GM21825 (cell line): ENCODE data around the gene SLC25A34.

Source experiments
- ATAC-seq: cut with Tn5 transposase; IDR thresholded peaks from one replicate; pipeline ENCODE4 v1.9.1; 2021; ENCODE audit warnings: mild to moderate bottlenecking, moderate library complexity; ENCODE audit not compliant: unreplicated experiment

SLC25A34 gene

DNA sequence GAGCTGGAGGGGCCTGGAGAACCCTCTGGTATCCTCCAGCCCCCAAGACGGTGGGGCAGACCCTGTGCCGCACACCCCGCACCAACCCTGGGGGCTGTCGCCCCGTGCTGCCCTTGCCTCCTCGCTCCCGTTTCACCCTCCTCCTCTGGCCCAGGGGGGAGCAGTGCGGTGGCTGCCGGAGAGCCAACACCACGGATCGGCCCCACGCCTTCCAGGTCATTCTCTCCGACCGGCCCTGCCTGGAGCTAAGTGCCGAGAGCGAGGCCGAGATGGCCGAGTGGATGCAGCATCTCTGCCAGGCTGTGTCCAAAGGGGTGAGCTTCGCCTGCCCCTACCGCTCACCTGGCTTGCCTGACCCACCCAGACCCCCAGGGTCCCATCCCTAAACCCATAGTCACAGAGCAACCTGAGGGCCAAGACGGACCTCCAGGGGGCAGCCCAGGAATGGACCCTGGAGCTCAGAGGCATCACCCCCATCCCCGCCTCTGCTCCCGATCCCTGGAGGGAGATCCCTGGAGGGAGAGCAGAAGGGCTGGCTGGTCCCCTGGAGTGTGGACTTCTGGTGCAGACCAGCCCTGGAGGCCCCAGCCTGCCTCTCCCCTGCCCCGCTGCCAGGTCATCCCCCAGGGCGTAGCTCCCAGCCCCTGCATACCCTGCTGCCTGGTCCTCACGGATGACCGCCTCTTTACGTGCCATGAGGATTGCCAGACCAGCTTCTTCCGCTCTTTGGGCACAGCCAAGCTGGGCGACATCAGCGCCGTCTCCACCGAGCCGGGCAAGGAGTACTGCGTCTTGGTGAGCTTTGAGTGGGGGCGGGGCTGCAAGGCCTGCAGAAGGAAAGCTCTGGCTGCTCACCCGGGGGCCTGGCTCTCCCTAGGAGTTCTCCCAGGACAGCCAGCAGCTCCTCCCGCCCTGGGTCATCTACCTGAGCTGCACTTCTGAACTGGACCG lies 4.0 kb upstream of the SLC25A34 start:
- no peak for ATAC-seq

DNA sequence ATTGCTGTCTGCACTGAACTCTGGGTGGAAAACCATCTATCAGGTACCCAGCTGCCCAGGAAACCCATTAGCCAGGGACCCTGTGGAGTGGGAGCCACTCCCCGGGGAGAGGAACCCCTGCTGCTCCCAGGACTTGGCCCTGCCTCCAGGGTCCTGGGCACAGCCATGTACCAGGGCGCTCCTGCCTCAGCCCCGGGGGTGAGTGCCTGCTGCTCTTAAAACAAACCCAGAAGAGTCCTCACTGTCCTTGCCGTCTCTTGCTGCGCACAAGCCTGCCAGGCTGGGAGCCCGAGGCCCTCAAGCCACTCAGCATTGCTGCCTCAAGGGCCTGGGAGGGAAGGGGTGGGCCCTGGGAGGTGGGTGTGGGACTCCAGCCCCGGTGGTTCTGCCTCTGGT lies 3.4 kb upstream of the SLC25A34 start:
- ATAC-seq, result no peak

DNA sequence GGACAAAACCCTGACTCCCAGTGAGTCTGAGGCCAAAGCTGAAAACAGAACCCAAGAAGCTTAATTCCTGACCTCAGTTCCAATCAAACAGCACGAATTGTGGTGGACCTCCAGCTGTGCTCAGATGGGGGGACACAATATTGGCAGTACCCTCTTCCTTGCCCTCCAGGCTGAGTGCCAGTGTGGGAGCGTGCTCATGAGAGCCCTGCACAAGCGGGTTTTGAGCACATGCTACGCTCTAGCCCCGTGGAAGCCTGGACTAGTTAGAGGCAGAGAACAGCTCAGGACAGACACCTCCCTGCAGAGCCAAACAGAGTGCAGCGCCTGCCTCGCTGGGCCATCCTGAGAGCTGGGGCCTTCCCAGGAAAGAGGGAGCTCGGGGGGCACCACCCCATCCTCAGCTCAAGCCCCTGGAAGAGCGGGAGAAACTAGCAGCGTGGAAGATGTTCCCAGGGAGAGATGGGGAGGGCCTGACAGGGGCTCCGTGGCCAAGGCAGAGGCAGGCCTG lies 2.8 kb upstream of the SLC25A34 start:
- no peak for ATAC-seq

DNA sequence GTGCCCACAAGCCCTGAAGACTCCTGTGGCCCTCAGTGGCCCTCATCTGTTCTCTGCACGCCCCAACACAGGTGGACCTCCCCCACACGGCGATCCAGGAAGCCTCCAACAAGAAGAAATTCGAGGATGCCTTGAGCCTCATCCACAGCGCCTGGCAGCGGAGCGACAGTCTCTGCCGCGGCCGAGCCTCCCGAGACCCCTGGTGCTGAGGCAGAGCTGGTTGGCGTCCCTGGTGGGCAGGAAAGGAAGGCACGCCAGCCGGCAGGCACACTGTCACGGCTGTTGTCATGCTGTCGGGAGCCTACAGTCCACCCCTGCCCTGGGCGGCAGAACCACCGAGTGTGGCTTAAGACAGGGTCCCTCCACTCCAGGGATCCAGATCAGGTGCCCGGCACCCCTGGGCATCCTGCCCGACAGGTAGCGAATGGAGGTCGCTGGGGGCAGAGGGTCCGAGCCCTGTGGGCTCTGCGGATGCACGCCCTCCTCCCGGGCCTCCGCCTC lies 2.3 kb upstream of the SLC25A34 start:
- ATAC-seq, result no peak

DNA sequence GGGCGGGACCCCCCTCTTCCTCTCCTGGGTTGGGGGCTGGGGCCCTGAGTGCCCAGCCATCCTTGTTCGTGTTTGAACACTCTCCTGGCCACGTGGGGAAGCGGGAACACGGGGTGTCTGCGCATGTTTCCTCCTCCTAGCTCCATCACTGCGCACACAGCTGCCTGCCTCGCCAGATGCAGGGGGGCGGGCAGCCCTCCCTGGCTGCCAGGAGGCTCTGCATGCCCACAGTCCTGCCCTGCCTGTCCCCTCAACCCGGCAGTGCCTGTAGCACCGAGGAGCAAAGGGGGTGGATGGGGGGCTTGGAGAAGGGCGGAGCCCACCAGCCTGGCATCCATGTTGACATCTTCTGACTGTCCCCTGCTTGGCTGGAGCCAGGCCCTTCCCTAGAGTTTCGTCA lies 1.8 kb upstream of the SLC25A34 start:
- no peak for ATAC-seq

DNA sequence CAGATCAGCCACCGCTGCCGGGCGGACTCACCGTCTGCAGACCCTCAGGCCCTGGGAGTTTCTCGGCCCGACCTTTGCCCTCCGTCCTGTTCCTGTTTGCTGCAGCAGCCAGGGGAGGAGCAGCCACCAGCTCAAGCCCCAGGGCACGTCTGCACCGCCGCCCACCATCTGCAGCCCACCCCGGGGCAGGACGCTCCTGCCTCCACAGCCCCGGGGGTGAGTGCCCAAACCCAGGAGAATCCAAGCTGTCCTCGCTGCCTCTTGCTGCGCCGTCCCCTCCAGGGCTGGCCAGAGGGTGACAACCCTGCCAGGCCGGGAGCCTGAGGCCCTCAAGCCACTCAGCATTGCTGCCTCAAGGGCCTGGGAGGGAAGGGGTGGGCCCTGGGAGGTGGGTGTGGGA lies 1.2 kb upstream of the SLC25A34 start:
- no peak for ATAC-seq

DNA sequence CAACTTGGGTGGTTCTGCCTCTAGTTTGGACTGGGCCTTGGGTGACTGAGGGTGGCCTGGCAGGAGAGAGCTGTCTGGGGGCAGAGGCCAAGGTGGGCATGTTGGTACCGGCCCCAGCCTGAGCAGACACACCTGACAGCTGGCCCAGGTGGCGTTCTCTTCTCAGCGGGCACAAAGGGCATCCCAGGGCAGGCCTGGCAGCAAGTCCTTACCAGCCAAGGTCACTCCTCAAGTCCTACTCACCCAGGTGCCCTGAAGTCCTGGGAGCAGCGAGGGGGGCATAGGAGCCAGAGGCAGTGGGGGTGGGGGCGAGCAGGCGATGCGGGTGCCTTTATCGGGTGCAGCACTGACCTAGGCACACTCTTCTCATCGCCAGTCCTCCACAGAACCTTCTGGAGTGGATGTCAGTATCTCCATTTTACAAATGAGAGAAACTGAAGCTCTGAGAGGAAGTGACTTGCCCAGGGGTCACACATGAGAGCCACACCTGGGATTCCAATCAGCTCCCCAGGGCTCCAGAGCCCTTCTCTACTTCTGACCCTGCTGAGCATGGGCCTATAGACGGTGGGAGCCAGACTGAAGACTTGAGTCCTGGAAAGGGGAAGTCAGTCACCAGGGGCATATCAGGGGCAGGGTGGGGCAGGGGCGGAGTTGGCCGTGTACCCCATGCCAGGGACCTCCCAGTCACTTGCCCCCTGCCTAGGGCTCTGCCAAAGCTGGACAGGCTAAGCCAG lies 587 bp upstream of the SLC25A34 start:
- no peak for ATAC-seq

DNA sequence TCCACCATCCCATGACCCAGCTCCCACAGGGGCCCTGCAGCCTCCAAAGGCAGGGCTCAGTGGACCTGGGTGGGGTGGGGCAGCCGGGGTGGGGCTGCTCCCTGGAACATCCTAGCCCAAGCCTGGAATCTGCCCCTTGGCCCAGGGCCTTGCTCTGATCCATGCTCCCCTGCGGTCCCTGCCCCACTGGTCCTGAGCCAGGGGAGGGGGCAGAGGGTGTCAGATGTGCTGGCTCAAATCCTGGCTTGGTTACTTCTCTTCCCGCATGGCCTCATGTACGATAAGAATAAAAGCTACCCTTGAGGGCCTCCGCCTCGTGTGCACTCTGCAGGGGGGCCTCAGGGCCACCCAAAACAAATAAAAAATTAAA lies 819 bp downstream of the SLC25A34 start:
- no peak for ATAC-seq

DNA sequence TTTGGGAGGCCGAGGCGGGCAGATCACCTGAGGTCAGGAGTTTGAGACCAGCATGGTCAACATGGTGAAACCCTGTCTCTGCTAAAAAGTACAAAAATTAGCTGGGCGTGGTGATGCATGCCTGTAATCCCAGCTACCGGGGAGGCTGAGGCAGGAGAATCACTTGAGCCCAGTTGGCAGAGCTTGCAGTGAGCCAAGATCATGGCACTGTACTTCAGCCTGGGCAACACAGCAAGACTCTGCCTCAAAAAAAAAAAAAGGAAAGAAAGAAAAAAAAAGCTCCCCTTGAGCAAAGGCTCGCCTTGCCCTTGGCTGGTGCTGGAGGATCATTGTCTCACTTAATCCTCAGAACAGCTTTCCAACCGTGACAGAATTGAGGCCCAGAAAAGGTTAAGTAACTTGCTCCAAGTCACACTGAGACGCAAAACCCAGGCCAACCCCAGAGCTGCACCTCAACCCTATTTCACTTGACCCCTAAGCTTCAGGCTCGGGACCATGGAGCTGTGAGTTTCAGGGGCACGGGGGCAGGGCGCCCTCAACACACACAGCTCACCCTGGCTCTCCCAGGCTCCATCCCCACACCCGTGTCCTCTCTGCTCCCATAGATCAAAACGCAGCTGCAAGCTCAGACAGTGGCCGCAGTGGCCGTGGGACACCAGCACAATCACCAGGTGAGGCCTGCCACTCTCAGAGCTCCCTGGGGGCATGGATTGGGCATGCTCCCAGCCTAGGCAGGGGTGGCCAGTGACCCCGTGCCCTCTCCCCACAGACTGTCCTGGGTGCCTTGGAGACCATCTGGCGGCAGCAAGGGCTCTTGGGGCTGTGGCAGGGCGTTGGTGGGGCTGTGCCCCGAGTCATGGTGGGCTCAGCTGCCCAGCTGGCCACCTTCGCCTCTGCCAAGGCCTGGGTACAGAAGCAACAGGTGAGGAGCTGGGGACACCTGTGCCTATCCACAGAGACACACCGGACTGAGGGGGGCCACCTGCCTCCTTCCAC lies 1.6 kb downstream of the SLC25A34 start:
- no peak for ATAC-seq

DNA sequence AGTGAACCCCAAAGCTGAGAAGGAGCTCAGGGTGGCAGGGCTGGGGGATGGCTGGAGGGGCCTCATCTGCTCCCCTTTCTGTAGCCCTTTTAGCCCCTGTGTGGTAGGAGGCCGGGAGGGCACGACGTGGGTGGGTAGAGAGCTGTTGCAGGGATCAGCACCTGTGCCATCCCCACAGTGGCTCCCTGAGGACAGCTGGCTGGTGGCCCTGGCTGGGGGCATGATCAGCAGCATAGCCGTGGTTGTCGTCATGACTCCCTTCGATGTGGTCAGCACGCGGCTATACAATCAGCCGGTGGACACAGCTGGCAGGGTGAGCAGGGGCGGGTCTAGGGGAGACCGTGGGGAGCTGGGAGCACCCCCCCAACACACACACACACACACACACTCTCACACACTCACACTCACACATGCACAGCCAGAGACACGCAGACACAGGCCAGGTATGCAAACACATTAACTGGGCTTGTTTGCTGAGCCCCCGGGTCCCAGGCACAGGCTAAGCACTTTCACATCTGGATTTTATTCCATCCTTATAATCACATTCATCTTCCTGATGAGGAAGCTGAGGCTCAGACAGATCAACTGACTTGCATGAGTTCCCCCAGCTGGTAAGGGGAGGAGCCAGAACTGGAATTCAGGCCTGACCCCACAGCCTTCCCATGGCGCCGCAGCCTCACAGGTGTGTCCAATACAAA lies 2.5 kb downstream of the SLC25A34 start:
- no peak for ATAC-seq

DNA sequence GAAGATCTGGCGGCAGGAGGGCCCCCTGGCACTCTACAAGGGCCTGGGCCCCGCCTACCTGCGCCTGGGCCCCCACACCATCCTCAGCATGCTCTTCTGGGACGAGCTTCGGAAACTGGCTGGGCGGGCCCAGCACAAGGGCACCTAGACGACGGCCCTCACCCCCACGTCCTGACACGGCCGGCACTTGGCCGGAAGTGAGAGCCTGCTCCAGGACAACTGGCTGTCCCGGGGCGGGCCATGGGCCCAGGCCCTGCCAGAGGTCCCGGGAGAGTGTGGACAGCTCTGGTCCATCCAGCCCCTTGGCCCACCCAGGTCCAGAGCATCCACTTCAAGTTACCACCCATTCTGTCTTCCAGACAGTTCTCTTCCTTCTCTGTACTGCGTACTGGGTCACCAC lies 3.2 kb downstream of the SLC25A34 start:
- no peak for ATAC-seq

DNA sequence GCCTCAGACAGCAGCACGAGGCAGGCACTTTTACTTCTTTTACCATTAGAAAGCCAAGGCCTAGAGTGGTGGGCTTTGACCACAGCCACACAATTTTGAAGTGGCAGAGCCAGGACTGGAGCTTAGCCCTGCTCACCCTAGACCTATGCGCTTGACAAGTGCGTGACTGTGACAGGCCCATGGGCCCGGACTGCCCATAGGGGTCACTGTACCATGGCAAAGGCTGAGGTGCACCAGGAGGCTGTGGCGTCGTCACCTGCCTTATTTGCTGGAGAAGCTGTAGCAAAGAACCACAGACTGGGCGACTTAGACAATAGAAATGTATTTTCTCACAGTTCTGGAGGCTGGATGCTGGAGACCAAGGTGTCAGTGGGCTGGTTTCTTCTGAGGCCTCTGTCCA lies 3.7 kb downstream of the SLC25A34 start:
- no peak for ATAC-seq

DNA sequence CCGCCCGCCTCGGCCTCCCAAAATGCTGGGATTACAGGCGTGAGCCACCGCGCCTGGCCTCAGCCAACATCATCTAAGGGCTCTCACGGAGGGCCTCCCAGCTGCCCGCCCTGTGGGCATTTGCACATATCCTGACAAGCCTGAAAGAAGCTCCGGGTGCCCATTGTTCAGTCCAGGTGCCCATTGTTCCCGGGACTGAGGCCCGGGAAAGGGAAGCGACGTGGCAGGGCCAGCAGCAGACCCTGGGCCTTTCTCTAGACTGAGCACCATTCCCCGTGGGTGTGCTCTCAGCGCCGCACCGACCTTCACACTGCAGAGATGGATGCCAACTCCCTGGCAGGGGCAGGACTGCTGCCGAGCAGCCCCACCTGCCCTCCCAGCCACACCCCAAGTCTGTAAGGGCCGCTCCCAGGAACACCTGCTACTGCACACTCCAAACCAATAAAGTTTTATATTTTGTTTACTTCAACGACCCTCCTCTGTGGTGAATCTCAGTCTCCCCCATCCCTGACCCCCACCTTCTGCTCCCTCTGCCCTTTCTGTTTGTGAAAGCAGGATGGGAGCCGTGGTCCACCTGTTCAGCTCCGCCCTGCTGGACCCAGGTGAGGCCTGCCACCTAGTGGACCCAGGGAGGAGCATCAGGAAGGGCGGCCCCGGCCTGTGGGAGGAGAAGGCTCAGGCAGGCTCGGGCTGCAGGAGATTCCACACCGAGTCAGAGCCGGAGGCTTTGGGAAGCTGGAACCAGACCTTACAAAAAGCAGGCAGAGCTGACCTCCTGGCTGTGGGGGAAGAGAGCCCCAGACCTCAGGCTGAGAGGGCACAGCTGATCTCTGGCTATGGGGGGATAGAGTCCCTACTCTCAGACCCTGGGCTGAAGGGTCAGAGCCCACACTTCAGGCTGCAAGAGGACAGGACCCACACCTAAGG lies 5.1 kb downstream of the SLC25A34 start:
- ATAC-seq, result no peak

DNA sequence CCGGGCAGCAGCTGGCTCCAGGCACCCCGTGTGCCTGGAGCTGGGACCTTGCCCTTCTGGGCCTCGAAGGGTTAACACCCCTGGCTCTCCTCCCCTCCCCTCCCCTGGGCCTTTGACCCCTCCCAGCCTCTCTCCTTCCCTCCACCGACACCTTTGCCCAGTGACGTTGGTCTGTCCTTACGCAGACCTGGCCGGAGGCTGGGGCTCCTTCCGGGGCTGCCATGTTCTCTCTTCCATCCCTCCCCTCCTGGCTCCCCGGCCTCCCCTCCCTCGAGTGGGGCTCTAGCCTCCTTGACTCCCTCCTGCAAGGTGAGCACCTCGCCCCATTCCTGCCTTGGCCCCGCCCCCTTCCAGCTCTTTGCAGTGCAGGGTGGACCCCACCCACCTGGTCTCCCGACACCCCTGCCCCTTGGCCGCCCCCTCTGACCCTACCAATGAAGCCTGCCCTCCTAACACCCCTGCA lies 6.3 kb downstream of the SLC25A34 start, which contains the start of gene TMEM82:
TSS of gene TMEM82 (plus strand) at position 161 of the 463 bp plus-strand sequence. CDS start at position 222, 61 bp downstream.
- no peak for ATAC-seq

DNA sequence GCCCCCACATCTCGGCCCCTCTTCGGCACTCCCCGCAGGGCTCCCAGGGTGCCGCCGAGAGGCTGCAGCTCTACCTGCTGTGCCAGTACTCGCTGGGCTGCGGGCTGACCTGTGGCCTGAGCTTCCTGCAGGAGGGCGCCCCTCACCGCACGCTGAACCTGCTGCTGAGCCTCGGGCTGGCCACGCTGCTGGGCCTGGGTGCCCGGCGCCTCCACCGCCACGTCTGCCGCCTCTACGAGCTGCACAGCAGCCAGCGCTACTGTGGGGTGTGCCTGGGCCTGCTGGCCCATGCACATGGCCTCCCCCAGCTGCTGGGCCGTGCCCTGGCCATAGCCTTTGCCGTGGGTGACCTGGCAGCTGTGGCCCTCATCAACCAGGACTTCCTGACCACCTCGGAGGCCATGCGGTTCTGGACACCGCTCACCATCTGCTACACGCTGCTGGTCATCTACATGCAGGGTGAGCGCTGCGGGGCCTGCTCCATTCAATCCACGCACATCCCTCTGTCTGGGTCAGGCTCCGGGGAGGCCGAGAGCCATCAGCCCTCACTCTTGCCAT lies 8.1 kb downstream of the SLC25A34 start:
- ATAC-seq, result no peak

DNA sequence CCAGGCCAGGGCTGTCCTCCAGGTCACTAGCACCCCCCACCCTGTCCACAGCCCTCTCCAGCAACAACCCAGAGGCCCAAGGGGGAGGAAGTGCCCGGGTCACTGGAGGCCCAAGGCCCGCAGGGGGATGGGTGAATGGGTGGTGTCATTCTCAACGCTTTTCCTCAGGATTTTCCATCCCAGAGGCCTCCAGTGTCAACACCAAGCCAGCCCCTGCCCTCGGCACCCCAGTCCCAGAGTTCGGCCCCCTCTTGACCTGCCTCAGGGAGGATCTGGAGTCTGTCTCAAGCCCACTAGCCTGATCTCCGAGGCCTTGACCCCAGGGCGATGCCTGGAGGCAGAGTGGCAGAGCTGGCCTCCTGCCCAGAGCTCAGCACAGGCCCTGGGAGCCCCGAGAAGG lies 11.3 kb downstream of the SLC25A34 start:
- ATAC-seq, result no peak

DNA sequence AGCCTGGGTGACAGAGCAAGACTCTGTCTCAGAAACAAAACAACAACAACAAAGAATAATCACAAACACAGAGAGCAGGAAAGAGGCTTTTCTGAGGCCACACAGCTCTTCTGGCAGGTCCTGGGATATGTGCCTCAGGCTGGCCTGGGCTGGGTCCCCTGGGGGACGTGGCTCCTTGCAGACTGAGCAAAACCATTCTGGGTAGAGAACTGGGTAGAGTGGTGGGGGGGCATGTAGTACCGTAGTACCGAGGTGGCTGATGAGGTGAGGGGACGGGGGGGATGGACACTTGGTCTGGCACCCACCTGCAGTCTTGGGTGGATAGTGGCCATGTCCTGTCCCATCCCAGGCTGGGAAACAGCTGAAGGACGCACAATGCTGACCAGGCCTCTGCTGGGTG lies 12.2 kb downstream of the SLC25A34 start:
- no peak for ATAC-seq

DNA sequence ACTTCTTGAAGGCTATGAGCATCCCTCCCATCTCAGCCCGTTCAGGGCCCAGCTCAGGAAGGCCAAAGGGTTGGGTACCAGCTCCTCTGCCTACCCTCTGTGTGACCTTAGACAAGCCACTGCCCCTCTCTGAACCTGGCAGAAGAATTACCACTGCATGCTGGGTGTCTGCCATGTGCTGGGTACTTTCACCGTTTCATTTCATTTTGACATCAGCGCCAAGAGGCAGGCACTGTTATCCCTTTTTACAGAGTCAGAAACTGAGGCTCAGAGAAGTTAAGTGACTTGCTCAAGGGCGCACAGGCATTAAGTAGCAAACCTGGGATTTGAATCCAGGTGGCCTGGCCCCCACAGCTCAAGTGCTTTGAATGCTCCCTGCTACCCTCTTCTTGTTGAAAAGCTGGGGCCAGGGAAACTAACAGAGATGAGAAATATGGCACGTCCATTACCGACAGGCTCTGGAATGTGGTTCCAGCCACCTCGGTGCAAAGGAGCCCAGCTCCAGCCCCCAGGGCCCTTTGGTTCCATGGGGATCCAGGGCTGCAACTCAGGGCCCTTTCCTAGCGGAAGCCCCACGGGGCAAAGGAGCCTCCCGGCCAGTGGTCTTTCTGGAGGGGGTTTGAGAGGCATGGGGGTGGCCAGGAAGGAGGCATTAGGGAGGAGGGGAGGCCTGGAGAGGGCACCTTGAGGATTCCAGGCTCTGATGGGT lies 12.8 kb downstream of the SLC25A34 start:
- ATAC-seq, result no peak
